IPS-NIHi7 (cell line): ENCODE data around the gene SLC26A11.
"Not testable (repeated sequence)": the region's sequence is repeated elsewhere in the genome, so short reads cannot be mapped to it uniquely, and the experiment has no call there.

Experiments used
- DNase-seq: peaks from one replicate; pipeline ENCODE4 v3.0.0; 2012; ENCODE audit warnings: mixed read lengths; ENCODE audit errors: extremely low spot score

The SLC26A11 gene

GRCh38 chr17:80243526-80244433 lies 23.6 kb downstream of the SLC26A11 start:
- DNase-seq = peak; percentile 6

DNA sequence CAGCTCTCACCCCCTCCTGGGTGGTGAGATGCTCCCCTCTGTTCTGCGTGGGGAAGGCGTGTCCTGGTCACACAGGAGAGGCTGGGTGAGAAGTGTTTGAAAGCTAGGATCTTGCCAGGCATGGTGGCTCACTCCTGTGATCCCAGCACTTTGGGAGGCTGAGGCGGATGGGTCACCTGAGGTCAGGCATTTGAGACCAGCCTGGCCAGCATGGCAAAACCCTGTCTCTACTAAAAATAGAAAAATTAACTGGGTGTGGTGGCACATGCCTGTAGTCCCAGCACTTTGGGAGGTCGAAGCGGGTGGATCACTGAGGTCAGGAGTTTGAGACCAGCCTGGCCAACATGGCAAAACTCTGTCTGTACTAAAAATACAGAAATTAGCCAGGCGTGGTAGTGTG lies 24.2 kb downstream of the SLC26A11 start:
- not testable (repeated sequence) for DNase-seq

- DNase-seq = no peak
Measured at GRCh38 chr17:80244871-80245509, 24.8 kb downstream of the SLC26A11 start.

DNA sequence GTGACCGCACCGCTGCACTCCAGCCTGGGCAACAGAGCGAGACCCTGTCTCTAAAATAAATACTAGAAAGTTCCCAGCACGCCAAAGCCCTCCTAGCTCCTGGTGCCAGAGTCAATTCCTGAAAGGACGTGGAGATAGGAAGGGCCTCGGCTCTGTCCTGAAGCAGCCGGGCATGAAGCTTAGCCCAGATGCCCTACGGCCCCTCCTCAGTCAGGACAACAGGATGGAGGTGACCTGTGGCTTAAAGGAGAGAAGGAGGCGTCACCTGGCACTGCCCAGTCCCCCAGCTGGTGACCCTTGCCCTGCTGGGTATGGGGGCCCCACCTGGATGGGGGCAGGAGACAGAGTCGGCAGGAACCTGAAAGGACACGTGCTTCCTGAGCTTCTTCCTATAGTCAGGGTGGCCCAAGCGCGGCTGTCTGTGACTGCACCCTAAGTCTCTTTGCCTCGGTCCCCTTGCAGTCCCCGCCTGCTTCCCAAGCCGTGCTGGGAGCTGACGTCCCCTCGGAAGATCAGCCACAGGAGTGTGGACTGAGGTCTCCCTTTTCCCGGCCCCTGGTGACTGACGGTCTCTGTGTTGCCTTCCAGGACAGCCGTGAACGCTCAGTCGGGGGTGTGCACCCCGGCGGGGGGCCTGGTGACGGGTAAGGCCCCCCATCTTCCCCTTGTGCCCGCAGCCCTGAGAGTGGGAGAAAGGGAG lies 25.5 kb downstream of the SLC26A11 start:
- no peak for DNase-seq

- no peak for DNase-seq
Measured at GRCh38 chr17:80246266-80246681, 26.0 kb downstream of the SLC26A11 start.

GRCh38 chr17:80246726-80247125 lies 26.5 kb downstream of the SLC26A11 start:
- no peak for DNase-seq

- DNase-seq = no peak
Measured at GRCh38 chr17:80247561-80247960, 27.3 kb downstream of the SLC26A11 start.

GRCh38 chr17:80248001-80248893 lies 28.0 kb downstream of the SLC26A11 start:
- DNase-seq = peak; percentile 5

DNA sequence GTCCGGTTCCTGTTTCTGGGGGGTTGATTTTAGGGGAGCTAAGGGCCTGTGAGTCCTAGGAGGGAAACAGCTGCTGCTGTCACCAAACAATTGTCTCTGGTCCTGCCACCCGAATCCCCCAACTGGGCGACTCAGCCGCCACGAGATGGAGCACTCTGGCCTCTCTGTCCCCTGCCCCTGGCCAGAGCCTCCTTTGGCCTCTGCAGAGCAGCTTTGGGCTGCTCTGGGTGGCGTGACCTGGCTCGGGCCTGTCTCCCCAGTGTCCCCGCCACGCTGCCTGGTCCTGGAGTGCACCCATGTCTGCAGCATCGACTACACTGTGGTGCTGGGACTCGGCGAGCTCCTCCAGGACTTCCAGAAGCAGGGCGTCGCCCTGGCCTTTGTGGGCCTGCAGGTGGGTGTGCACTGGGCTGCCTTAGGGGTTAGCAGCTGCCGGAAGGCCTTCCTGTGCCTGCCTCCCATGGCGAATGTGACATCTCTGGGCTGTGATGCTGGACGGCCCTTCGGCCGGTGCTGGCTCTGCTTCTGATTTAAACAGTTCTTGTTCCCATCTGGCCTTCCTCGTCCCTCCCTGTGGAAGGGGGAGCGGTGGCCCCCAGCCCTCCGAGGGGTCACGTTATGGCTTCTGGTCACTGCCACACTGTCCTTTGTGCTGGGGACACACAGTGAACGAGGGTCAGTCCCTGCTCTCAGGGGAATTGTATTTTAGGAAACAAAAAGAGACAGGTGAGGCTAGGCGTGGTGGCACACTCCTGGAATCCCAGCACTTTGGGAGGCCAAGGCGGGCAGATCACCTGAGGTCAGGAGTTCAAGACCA lies 28.9 kb downstream of the SLC26A11 start:
- DNase-seq = peak; percentile 4

DNA sequence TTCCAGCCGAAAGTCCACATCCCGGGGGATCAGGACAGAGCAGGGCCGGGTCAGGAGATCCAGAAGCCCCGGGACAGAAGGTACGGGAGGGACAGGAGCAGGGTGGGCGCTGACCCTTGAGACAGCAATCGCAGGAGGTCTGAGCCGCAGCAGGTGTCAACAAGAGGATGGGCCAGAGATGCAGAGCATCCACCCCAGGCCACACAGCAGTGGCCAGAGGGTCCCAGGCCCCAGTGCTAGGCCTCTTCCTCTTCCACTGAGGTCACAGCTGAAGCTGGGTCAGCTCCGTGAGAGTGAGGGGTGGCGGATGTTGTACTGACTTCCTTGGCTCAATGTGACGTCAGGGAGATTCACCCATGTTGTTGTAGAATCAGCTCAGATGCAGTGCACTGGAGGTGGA lies 31.7 kb downstream of the SLC26A11 start:
- DNase-seq = no peak

DNA sequence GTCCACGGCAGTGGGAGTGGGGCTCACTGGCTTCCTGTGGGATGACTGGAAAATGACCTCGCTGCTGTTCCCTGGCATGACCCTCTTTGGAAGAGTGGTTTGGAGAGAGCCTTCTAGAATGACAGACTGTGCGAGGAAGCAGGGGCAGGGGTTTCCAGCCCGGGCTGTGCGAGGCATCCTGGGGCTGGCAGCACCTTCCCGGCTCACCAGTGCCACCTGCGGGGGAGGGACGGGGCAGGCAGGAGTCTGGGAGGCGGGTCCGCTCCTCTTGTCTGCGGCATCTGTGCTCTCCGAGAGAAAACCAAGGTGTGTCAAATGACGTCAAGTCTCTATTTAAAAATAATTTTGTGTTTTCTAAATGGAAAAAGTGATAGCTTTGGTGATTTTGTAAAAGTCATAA lies 32.6 kb downstream of the SLC26A11 start:
- DNase-seq = peak; percentile 90

- no peak for DNase-seq
Measured at GRCh38 chr17:80253631-80254395, 33.6 kb downstream of the SLC26A11 start.

DNA sequence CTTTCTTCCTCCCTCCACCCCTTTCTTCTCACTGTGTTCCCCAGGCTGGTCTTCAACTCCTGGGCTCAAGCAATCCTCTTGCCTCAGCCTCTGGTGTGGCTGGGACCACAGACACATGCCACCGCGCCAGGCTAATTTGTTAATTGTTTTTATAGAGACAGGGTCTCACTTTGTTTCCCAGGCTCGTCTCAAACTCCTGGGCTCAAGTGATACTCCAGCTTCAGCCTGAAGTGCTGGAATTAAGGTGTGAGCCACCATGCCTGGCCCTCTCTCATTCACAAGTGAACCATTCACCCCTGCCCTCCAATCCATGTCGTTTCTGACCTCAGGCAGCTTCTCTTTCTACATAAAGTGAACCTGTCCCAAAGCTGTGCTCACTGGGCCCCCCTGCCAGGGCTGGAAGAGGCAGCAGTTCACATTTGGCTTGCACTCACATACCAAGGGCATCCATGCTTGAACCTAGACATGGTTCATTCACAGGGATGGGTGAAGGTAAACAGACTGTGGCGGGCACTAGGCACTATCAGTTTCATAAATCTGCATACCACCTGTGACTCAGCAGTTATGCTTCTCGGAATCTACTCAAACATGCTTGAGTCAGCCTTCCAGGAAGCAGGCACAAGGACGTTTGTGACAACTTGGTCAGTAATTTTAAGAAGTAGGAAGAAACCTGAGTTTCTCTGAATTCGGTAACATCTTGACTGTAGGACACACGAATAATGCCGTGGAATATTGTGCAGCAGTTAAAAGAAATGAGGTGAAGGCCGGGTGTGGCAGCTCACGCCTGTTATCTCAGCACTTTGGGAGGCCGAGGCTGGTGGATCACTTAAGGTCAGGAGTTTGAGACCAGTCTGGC lies 34.4 kb downstream of the SLC26A11 start:
- no peak for DNase-seq

DNA sequence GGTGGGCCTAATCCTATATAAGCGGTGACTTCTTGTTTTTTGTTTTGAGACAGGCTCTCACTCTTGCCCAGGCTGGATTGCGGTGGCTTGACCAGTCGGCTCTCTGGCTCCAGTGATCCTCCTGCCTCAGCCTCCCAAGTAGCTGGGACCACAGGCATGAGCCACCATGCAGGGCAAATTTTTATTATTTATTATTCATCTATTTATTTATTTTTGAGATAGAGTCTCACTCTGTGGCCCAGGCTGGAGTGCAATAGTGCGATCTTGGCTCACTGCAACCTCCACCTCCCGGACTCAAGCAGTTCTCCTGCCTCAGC lies 35.8 kb downstream of the SLC26A11 start:
- no peak for DNase-seq

- no peak for DNase-seq
Measured at GRCh38 chr17:80257716-80258213, 37.5 kb downstream of the SLC26A11 start.

- DNase-seq = not testable (repeated sequence)
Measured at GRCh38 chr17:80258296-80258695, 38.1 kb downstream of the SLC26A11 start.

GRCh38 chr17:80259457-80260068 lies 39.3 kb downstream of the SLC26A11 start:
- no peak for DNase-seq

- peak; percentile 93 for DNase-seq
Measured at GRCh38 chr17:80260069-80260535, 39.9 kb downstream of the SLC26A11 start.
